ENCODE data around the gene SOX12.

- no peak for TF ChIP-seq CTCF (IDR thresholded peaks at IDR 0.05)
- no peak for TF ChIP-seq POLR2A (IDR thresholded peaks at IDR 0.05)
Measured at GRCh38 chr20:343107-343506, 17.8 kb downstream of the SOX12 start.

All from testis (tissue), 2 donors.